G401 (cell line): ENCODE results near the gene TCF12. TPM values are rescaled to one million over a fixed set of nuclear protein-coding genes. Genes with fewer than 3 reads are reported as not detected.
A peak's percentile ranks its signal among the peaks of the same experiment; 100 is the strongest.

Experiments
- DNase-seq: peaks from one replicate; pipeline ENCODE4 v3.0.0-alpha.2; 2015; ENCODE audit warnings: low spot score
- in situ Hi-C: cut with HindIII; loops from 2 replicates; pipeline ENCODE4 v1.10.0; 2016; ENCODE audit warnings: low sequenced_read_pairs, mixed read lengths
- total RNA-seq: library from RNA; depleted of rRNA; stranded (reverse); fragments of >200 nt; shearing (Covaris generic); gene quantifications from 2 replicates; pipeline ENCODE4 v1.2.3, GENCODE V29; 2014

Gene TCF12
- total RNA-seq, 1 experiment from 2014 or later = 55.3 TPM

GRCh38 chr15:57034613-57035012 lies 116.2 kb downstream of the TCF12 start:
- in situ Hi-C loops = no loop called here
- no peak for DNase-seq

GRCh38 chr15:57035664-57036063 lies 117.2 kb downstream of the TCF12 start:
- in situ Hi-C loops = no loop called here

GRCh38 chr15:57036352-57036751 lies 117.9 kb downstream of the TCF12 start:
- no peak for DNase-seq
- in situ Hi-C loops = no loop called here

More at GRCh38 chr15:57035664-57036063, 117.2 kb downstream of the TCF12 start:
- no peak for DNase-seq

GRCh38 chr15:57037548-57037947 lies 119.1 kb downstream of the TCF12 start:
- in situ Hi-C loops = no loop called here
- DNase-seq = no peak

GRCh38 chr15:57038040-57038439 lies 119.6 kb downstream of the TCF12 start:
- DNase-seq = no peak
- in situ Hi-C loops = no loop called here

- in situ Hi-C loops = no loop called here
These were observed 120.1 kb downstream of the TCF12 start for GRCh38 chr15:57038496-57038895.

GRCh38 chr15:57041416-57041815 lies 123.0 kb downstream of the TCF12 start:
- in situ Hi-C loops = no loop called here
- DNase-seq = peak; percentile 16

More at GRCh38 chr15:57038496-57038895, 120.1 kb downstream of the TCF12 start:
- no peak for DNase-seq

- DNase-seq = no peak
- in situ Hi-C loops = no loop called here
These were observed 125.7 kb downstream of the TCF12 start for GRCh38 chr15:57044072-57044702.

GRCh38 chr15:57044970-57045369 lies 126.5 kb downstream of the TCF12 start:
- DNase-seq = no peak

GRCh38 chr15:57045741-57046382 lies 127.4 kb downstream of the TCF12 start:
- no peak for DNase-seq
- in situ Hi-C loops = no loop called here

More at GRCh38 chr15:57044970-57045369, 126.5 kb downstream of the TCF12 start:
- in situ Hi-C loops = no loop called here

GRCh38 chr15:57048930-57049549 lies 130.6 kb downstream of the TCF12 start:
- in situ Hi-C loops = no loop called here
- DNase-seq = no peak

GRCh38 chr15:57053470-57053869 lies 135.0 kb downstream of the TCF12 start:
- DNase-seq = no peak
- in situ Hi-C loops = no loop called here

GRCh38 chr15:57054204-57054750 lies 135.8 kb downstream of the TCF12 start:
- no peak for DNase-seq
- in situ Hi-C loops = no loop called here

GRCh38 chr15:57056357-57056756 lies 137.9 kb downstream of the TCF12 start:
- no peak for DNase-seq
- in situ Hi-C loops = no loop called here

- in situ Hi-C loops = no loop called here
- no peak for DNase-seq
These were observed 138.9 kb downstream of the TCF12 start for GRCh38 chr15:57057134-57057930.

- in situ Hi-C loops = no loop called here
- DNase-seq = no peak
These were observed 140.7 kb downstream of the TCF12 start for GRCh38 chr15:57059026-57059660.

GRCh38 chr15:57060799-57061198 lies 142.4 kb downstream of the TCF12 start:
- DNase-seq = no peak

GRCh38 chr15:57061281-57061680 lies 142.8 kb downstream of the TCF12 start:
- no peak for DNase-seq
- in situ Hi-C loops = no loop called here

More at GRCh38 chr15:57060799-57061198, 142.4 kb downstream of the TCF12 start:
- in situ Hi-C loops = no loop called here

GRCh38 chr15:57061696-57062095 lies 143.3 kb downstream of the TCF12 start:
- no peak for DNase-seq
- in situ Hi-C loops = no loop called here
